ENCODE measurements around the gene UBR3.

Gene UBR3

DNA sequence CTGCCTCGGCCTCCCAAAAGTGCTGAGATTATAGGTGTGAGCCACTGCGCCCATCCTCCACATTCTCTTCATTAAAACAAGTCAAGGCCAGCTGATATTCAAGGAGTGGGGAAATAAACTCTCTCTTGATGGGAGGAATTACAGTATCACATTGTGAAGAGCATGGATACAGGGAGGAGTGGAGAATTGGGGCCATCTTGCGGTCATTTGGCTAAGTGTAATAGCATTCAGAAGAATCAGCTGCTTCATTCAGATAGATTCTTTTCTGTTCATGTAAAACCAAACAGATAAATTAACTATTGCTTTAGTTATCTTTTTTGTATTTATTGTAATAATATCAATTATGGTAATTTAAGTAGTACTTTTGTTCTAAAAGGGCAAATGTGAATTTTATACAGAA is 156.3 kb downstream of the UBR3 start:
- FAIRE-seq (no peak), DNase-seq (ENCODE audit: insufficient read length, low spot score) (no peak)
- no peak for TF ChIP-seq CTCF (IDR thresholded peaks at IDR 0.05; ENCODE audit: insufficient read depth, missing control alignments)

GRCh38 chr2:169984145-169984544 is 156.9 kb downstream of the UBR3 start:
- FAIRE-seq (no peak), DNase-seq (ENCODE audit: insufficient read length, low spot score) (no peak)
- no peak for TF ChIP-seq CTCF (IDR thresholded peaks at IDR 0.05; ENCODE audit: insufficient read depth, missing control alignments)

- TF ChIP-seq CTCF (IDR thresholded peaks at IDR 0.05; ENCODE audit: insufficient read depth, missing control alignments) = no peak
- no peak for DNase-seq (ENCODE audit: insufficient read length, low spot score)
- no peak for FAIRE-seq
These were observed 167.5 kb downstream of the UBR3 start for GRCh38 chr2:169994752-169995151.

- DNase-seq (ENCODE audit: insufficient read length, low spot score) (no peak), FAIRE-seq (no peak)
- TF ChIP-seq CTCF (IDR thresholded peaks at IDR 0.05; ENCODE audit: insufficient read depth, missing control alignments) = no peak
These were observed 170.1 kb downstream of the UBR3 start for GRCh38 chr2:169997140-169997887.

DNA sequence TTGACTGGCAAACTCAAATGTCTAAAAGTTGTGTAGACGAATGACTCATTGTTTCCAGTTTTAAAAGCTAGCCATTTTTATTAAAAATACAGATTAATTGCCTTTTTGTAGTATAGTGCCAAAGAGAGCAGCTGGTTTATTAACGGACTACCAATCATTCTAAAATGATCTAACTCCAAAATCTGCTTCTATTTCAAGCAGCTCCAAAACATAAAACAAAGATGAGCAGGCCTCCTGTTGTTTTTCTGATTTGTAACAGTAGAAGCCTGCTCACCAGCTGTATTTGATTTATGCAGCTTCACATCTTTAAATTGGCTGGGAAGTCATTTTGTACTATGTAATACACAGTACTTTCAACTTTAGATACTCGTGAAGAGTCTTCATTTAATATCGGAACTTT is 171.8 kb downstream of the UBR3 start:
- no peak for TF ChIP-seq CTCF (IDR thresholded peaks at IDR 0.05; ENCODE audit: insufficient read depth, missing control alignments)
- no peak for DNase-seq (ENCODE audit: insufficient read length, low spot score)
- FAIRE-seq = no peak

DNA sequence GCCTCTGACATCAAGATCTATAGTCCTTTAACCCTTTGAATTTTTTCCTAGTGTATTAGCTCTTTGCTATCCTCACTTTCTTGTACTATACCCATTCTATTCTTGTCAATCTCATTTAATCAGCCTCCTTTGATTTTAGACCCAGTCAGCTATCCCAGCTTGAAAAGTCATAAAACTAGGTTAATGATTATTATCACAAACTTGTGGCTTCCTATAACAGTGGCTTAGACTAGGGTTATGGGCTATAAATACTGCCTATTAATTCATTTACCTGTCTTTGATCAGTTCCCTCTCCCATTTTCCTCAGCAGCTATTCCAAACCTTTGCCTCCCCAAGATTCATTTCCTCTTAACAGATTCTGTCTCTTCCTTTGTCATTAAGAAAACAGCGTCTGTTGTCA is 174.8 kb downstream of the UBR3 start:
- FAIRE-seq = peak; percentile 11

More for the DNA sequence above, 174.8 kb downstream of the UBR3 start:
- DNase-seq (ENCODE audit: insufficient read length, low spot score) = no peak
- no peak for TF ChIP-seq CTCF (IDR thresholded peaks at IDR 0.05; ENCODE audit: insufficient read depth, missing control alignments)

Measured in D721Med (cell line).